ENCODE data around the gene NDUFA13. TPM values are rescaled to one million over a fixed set of nuclear protein-coding genes. Genes with fewer than 3 reads are reported as not detected.

NDUFA13 gene
- polyA plus RNA-seq, 1 donor from 2014 or later = 266 TPM

- H3K4me3 ChIP-seq (ENCODE audit: low read length) = no peak overlapping the region
- no peaks in the 10 kb centered on the region for H3K79me2 ChIP-seq (replicated peaks; ENCODE audit: insufficient read depth, low read length)
- no peaks in the 10 kb centered on the region for H3K36me3 ChIP-seq (ENCODE audit: insufficient read depth, low read length)
- no peaks in the 10 kb centered on the region for H3F3A ChIP-seq (ENCODE audit: insufficient read depth, low read length, poor library complexity, severe bottlenecking)
- H3K9ac ChIP-seq (ENCODE audit: low read length) = no peak overlapping the region
- no peaks in the 10 kb centered on the region for H4K20me1 ChIP-seq (ENCODE audit: insufficient read depth)
- no peak overlapping the region for H3K4me2 ChIP-seq (ENCODE audit: low read length)
- no peak overlapping the region for H3K27ac ChIP-seq (ENCODE audit: low read length)
- H3K27me3 ChIP-seq (ENCODE audit: insufficient read depth, low read depth, low read length) = no peaks in the 10 kb centered on the region
- TF ChIP-seq CTCF (IDR thresholded peaks at IDR 0.05; ENCODE audit: poor library complexity, severe bottlenecking) (no peak), POLR2AphosphoS5 (IDR thresholded peaks at IDR 0.05) (no peak), EP300 (conservative IDR thresholded peaks at IDR 0.05; ENCODE audit: poor library complexity, severe bottlenecking) (no peak), MXI1 (conservative IDR thresholded peaks at IDR 0.05; ENCODE audit: poor library complexity, severe bottlenecking) (no peak), TAF1 (IDR thresholded peaks at IDR 0.05; ENCODE audit: low read depth) (no peak), RAD21 (conservative IDR thresholded peaks at IDR 0.05) (no peak), EZH2 (IDR thresholded peaks at IDR 0.05; ENCODE audit: borderline replicate concordance, insufficient read depth, low read length, poor library complexity, severe bottlenecking) (no peak), SMC3 (conservative IDR thresholded peaks at IDR 0.05; ENCODE audit: poor library complexity) (no peak), REST (IDR thresholded peaks at IDR 0.05; ENCODE audit: borderline replicate concordance) (no peak)
- no peaks in the 10 kb centered on the region for H3K9me3 ChIP-seq (ENCODE audit: low read length)
- no peaks in the 10 kb centered on the region for H3K9me2 ChIP-seq (ENCODE audit: insufficient read depth, low read length)
- H2AFZ ChIP-seq (ENCODE audit: low read depth, low read length) = no peak overlapping the region
These were observed 33.1 kb downstream of the NDUFA13 start for GRCh38 chr19:19548915-19549759.

- H3K79me2 ChIP-seq (replicated peaks; ENCODE audit: insufficient read depth, low read length) = no peaks in the 10 kb centered on the region
- no peak overlapping the region for H3K27ac ChIP-seq (ENCODE audit: low read length)
- no peaks in the 10 kb centered on the region for H3K27me3 ChIP-seq (ENCODE audit: insufficient read depth, low read depth, low read length)
- H2AFZ ChIP-seq (ENCODE audit: low read depth, low read length) = no peak overlapping the region
- H3K4me3 ChIP-seq (ENCODE audit: low read length) = no peak overlapping the region
- no peaks in the 10 kb centered on the region for H4K20me1 ChIP-seq (ENCODE audit: insufficient read depth)
- no peak overlapping the region for H3K9ac ChIP-seq (ENCODE audit: low read length)
- no peak for TF ChIP-seq SMC3 (conservative IDR thresholded peaks at IDR 0.05; ENCODE audit: poor library complexity)
- TF ChIP-seq MXI1 (conservative IDR thresholded peaks at IDR 0.05; ENCODE audit: poor library complexity, severe bottlenecking) = no peak
- no peak for TF ChIP-seq POLR2AphosphoS5 (IDR thresholded peaks at IDR 0.05)
- no peak for TF ChIP-seq REST (IDR thresholded peaks at IDR 0.05; ENCODE audit: borderline replicate concordance)
- no peak for TF ChIP-seq RAD21 (conservative IDR thresholded peaks at IDR 0.05)
- TF ChIP-seq CTCF (IDR thresholded peaks at IDR 0.05; ENCODE audit: poor library complexity, severe bottlenecking) = no peak
- H3K9me3 ChIP-seq (ENCODE audit: low read length) = no peaks in the 10 kb centered on the region
- H3K36me3 ChIP-seq (ENCODE audit: insufficient read depth, low read length) = no peaks in the 10 kb centered on the region
- no peaks in the 10 kb centered on the region for H3F3A ChIP-seq (ENCODE audit: insufficient read depth, low read length, poor library complexity, severe bottlenecking)
- no peaks in the 10 kb centered on the region for H3K9me2 ChIP-seq (ENCODE audit: insufficient read depth, low read length)
- H3K4me2 ChIP-seq (ENCODE audit: low read length) = no peak overlapping the region
These were observed 33.9 kb downstream of the NDUFA13 start for GRCh38 chr19:19549804-19550464.
